GM12878 (cell line): ENCODE measurements around the gene SPRY4. TPM values are rescaled to one million over a fixed set of nuclear protein-coding genes. Genes with fewer than 3 reads are reported as not detected.

Source experiments
- ATAC-seq: fragments of 200-7000 bp; cut with Tn5 transposase; 3 replicates; pipeline ENCODE4 v1.9.1; 2020; ENCODE audit warnings: mild to moderate bottlenecking, moderate library complexity
- BruUV-seq: library from RNA; stranded (reverse); fragments of 400-500 nt; replicated peaks from 2 replicates; lab custom pipeline; 2021; lab: Mats Ljungman, UMichigan
- CTCF ChIA-PET: fragments of 300-600 bp; sonication (Branson Sonifier 250); formaldehyde crosslinking; extraction: SDS; loops from one replicate; lab custom pipeline; 2021; ENCODE audit warnings: inconsistent platforms; lab: Yijun Ruan, JAX
- POLR2A ChIA-PET: fragments of 350-600 bp; formaldehyde crosslinking; extraction: SDS; loops from one replicate; lab custom pipeline; 2021; ENCODE audit warnings: inconsistent platforms; lab: Charles Lee
- RAD21 ChIA-PET: fragments of 300-600 bp; sonication (Branson Sonifier 250); formaldehyde crosslinking; loops from one replicate; lab custom pipeline; 2023; ENCODE audit warnings: antibody characterized with exemption; ENCODE audit not compliant: unreplicated experiment; lab: Charles Lee
- SMC1A ChIA-PET: fragments of 300-600 bp; sonication (Branson Sonifier 250); formaldehyde crosslinking; loops from one replicate; lab custom pipeline; 2023; ENCODE audit not compliant: unreplicated experiment, uncharacterized antibody; lab: Charles Lee
- DNase-seq: peaks from one replicate; pipeline ENCODE4 v3.0.0-alpha.2; 2011; ENCODE audit warnings: low read depth, low spot score
- FAIRE-seq: peaks from 3 replicates; lab custom pipeline; 2011; peaks lifted over from hg19 to GRCh38; lab: Jason Lieb, UNC
- H2AFZ ChIP-seq: 2 replicates; pipeline ENCODE4 v1.6.0; 2011; ENCODE audit warnings: low read depth, low read length, control low read depth; ENCODE audit not compliant: control insufficient read depth
- H3K27ac ChIP-seq: 2 replicates; pipeline ENCODE4 v1.5.1; 2011; ENCODE audit warnings: control low read depth; ENCODE audit not compliant: control insufficient read depth, insufficient read depth
- H3K27me3 ChIP-seq, 2 experiments: replicated peaks in 1 of 2; 2 replicates each; pipeline versions ENCODE4 v1.6.0 to v1.6.1; 2011; ENCODE audit warnings: low read length in 1 of 2; ENCODE audit not compliant: control insufficient read depth in 2 of 2, insufficient read depth in 2 of 2
- H3K36me3 ChIP-seq, 2 experiments: 2 replicates each; pipeline ENCODE4 v1.5.1; 2011; ENCODE audit warnings: low read length in 1 of 2; ENCODE audit not compliant: control insufficient read depth in 2 of 2, insufficient read depth in 2 of 2
- H3K4me1 ChIP-seq: 2 replicates; pipeline ENCODE4 v1.6.1; 2011; ENCODE audit warnings: mild to moderate bottlenecking, low read length, moderate library complexity, mixed read lengths; ENCODE audit not compliant: control insufficient read depth, insufficient read depth
- H3K4me2 ChIP-seq: 2 replicates; pipeline ENCODE4 v1.6.0; 2011; ENCODE audit warnings: control low read depth; ENCODE audit not compliant: control insufficient read depth, insufficient read depth
- H3K4me3 ChIP-seq: fragments of 200-600 bp; sonication (generic); 2 replicates; pipeline ENCODE4 v1.5.1; 2016
- H3K79me2 ChIP-seq: 2 replicates; pipeline ENCODE4 v1.6.0; 2011; ENCODE audit warnings: low read length; ENCODE audit not compliant: control insufficient read depth, insufficient read depth
- H3K9ac ChIP-seq: 2 replicates; pipeline ENCODE4 v1.8.0; 2011; ENCODE audit warnings: low read length, control low read depth, mixed read lengths; ENCODE audit not compliant: control insufficient read depth, insufficient read depth
- H3K9me3 ChIP-seq: replicated peaks from 3 replicates; pipeline ENCODE4 v1.5.1; 2011; ENCODE audit warnings: mild to moderate bottlenecking, low read length; ENCODE audit not compliant: control insufficient read depth, insufficient read depth
- H4K20me1 ChIP-seq: 2 replicates; pipeline ENCODE4 v1.6.0; 2011; ENCODE audit not compliant: control insufficient read depth, insufficient read depth
- ATF3 ChIP-seq: IDR thresholded peaks from 2 replicates; pipeline ENCODE4 v1.6.1; 2011; ENCODE audit warnings: low read depth, mild to moderate bottlenecking, low read length, moderate library complexity, borderline replicate concordance; ENCODE audit errors: extremely low read depth
- EED ChIP-seq: sonication (generic); IDR thresholded peaks from 2 replicates; pipeline ENCODE4 v1.6.1; 2016; ENCODE audit warnings: antibody characterized with exemption, low read depth
- JUND ChIP-seq: IDR thresholded peaks from 2 replicates; pipeline ENCODE4 v1.6.1; 2012; ENCODE audit warnings: low read depth, mild to moderate bottlenecking, low read length, improper control_type of control experiment, moderate library complexity
- KAT2A ChIP-seq: conservative IDR thresholded peaks from 2 replicates; pipeline ENCODE4 v1.6.1; 2011; ENCODE audit warnings: low read depth, low read length; ENCODE audit not compliant: control insufficient read depth
- MAX ChIP-seq: IDR thresholded peaks from 2 replicates; pipeline ENCODE4 v1.6.1; 2012; ENCODE audit warnings: low read depth, low read length, improper control_type of control experiment
- NR2C1 ChIP-seq: fragments of 450-650 bp; IDR thresholded peaks from 2 replicates; pipeline ENCODE4 v1.6.1; 2017; ENCODE audit warnings: antibody characterized with exemption, mild to moderate bottlenecking, moderate library complexity
- POLR2A ChIP-seq: IDR thresholded peaks from 2 replicates; pipeline ENCODE4 v1.6.1; 2011; ENCODE audit warnings: low read depth, mild to moderate bottlenecking, low read length
- STAT3 ChIP-seq: IDR thresholded peaks from 2 replicates; pipeline ENCODE4 v1.6.1; 2011; ENCODE audit warnings: low read depth, low read length, improper control_type of control experiment
- ZBTB4 ChIP-seq: fragments of 450-650 bp; formaldehyde crosslinking; IDR thresholded peaks from 2 replicates; pipeline ENCODE4 v1.4.0; 2022; ENCODE audit warnings: mild to moderate bottlenecking, moderate library complexity
- WGBS: methylation state at CpG from one replicate; pipeline ENCODE4 v1.1.6; 2016; ENCODE audit warnings: low lambda C conversion rate; ENCODE audit not compliant: insufficient replicate concordance, insufficient coverage; ENCODE audit errors: missing lambda C conversion rate; 5-methylcytosine and 5-hydroxymethylcytosine counted together
- in situ Hi-C: fragments of 300-500 bp; cut with MboI; formaldehyde crosslinking; loops from 9 replicates; pipeline ENCODE4 v1.14.3; 2018; ENCODE audit warnings: mixed read lengths
- intact Hi-C: fragments of 100-400 bp; cut with micrococcal nuclease; formaldehyde crosslinking; loops from one replicate; pipeline ENCODE4 v1.14.2; 2022; ENCODE audit not compliant: unreplicated experiment
- polyA plus RNA-seq, 11 experiments: library from polyadenylated mRNA; depleted of rRNA in 4 of 11; unstranded in 6 of 11; stranded (reverse) in 5 of 11; fragments of >200 nt; fragmentation: Nextera tagmentation in 4 of 11; fragmentation: Illumina TruSeq in 1 of 11; extraction: Ambion mirVana in 4 of 11; extraction: Trizol in 1 of 11; gene quantifications; 1 replicate in 1 of 11; 2 replicates in 10 of 11; pipeline versions ENCODE4 v1.2.1 to v1.2.3, GENCODE V29; 2011 to 2016; ENCODE audit warnings: inconsistent platforms in 2 of 11, missing spikeins in 2 of 11, low read depth in 1 of 11
- total RNA-seq, 4 experiments: library from RNA; depleted of rRNA in 3 of 4; stranded (reverse); fragments of >200 nt in 3 of 4; fragmentation: Illumina TruSeq in 1 of 4; extraction: Trizol in 1 of 4; gene quantifications; 2 replicates each; pipeline versions ENCODE4 v1.2.1 to v1.2.3, GENCODE V29; 2013 to 2021
- TF ChIP-seq, protein P1 (sequence below): fragments of 450-650 bp; IDR thresholded peaks from 2 replicates; pipeline ENCODE4 v1.6.1; 2017; ENCODE audit warnings: low read depth, mild to moderate bottlenecking, moderate library complexity

Gene SPRY4
- total and polyA plus RNA-seq, 10 of the 15 experiments (the other 5 are each of a cell fraction or from before 2014, with no cell fraction given), result 0.04 to 1.4 (median 0.18) TPM; not detected in 1

- TF ChIP-seq, protein P1, sequence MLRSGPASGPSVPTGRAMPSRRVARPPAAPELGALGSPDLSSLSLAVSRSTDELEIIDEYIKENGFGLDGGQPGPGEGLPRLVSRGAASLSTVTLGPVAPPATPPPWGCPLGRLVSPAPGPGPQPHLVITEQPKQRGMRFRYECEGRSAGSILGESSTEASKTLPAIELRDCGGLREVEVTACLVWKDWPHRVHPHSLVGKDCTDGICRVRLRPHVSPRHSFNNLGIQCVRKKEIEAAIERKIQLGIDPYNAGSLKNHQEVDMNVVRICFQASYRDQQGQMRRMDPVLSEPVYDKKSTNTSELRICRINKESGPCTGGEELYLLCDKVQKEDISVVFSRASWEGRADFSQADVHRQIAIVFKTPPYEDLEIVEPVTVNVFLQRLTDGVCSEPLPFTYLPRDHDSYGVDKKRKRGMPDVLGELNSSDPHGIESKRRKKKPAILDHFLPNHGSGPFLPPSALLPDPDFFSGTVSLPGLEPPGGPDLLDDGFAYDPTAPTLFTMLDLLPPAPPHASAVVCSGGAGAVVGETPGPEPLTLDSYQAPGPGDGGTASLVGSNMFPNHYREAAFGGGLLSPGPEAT, result 0 out of 2 replicates have a peak, but pooled peaks have one; percentile 26
- TF ChIP-seq ZBTB4 (CRISPR knock-in tag), result no peak
- TF ChIP-seq POLR2A, result peak; percentile 70
- TF ChIP-seq ATF3, result no peak
- TF ChIP-seq, all 136 proteins: peak for 20
Measured at GRCh38 chr5:142324871-142325724, at the start of gene SPRY4 (continued).

DNA sequence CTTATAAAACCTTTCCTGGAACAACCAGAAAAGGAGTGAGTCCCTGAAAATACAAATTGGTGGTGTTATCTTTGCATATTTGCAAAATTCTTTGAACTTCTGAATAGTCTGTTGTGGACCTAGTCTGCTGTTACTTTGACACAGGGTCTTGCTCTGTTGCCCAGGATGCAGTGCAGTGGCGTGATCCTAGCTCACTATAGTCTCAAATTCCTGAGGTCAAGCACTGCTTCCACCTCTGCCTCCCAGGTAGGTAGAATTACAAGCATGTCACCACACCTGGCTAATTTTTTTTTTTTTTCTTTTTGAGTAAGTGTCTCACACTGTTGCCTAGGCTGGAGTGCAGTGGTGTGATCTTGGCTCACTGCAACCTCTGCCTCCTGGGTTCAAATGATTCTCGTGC is 43.7 kb upstream of the SPRY4 start:
- WGBS, result 0% methylated on average over 2 of the region's 2 CpGs
- SMC1A ChIA-PET, result interaction anchor here (1.0 to 1.4 kb wide), 3 partner anchors 9 to 10 kb away, joined by 3 to 4 read pairs (median 4); no protein-coding TSS in a partner anchor
- ATAC-seq (no peak), FAIRE-seq (no peak), DNase-seq (no peak)
- Histone ChIP-seq H3K79me2 (no peaks in the 10 kb centered on the region), H4K20me1 (no peaks in the 10 kb centered on the region), H2AFZ (no peak overlapping the region), H3K27me3 (no peaks in the 10 kb centered on the region), H3K4me2 (no peak overlapping the region), H3K4me1 (no peaks in the 10 kb centered on the region; the same call in 1 of the 2 replicates), H3K9ac (no peak overlapping the region), H3K9me3 (no peaks in the 10 kb centered on the region), H3K36me3 (no peaks in the 10 kb centered on the region), H3K27ac (no peak overlapping the region), H3K4me3 (no peak overlapping the region)
- RAD21 ChIA-PET, result no interaction called here
- TF ChIP-seq STAT3 (no peak), KAT2A (no peak), JUND (no peak), EED (no peak), MAX (no peak), NR2C1 (no peak)
- BruUV-seq, result no TSS peak
- CTCF ChIA-PET, result interaction anchor here (0.6 kb wide), 1 partner anchor 10 kb away, joined by 3 read pairs; no protein-coding TSS in a partner anchor
- intact Hi-C loops (no loop called here), in situ Hi-C loops (no loop called here)
- POLR2A ChIA-PET, result no interaction called here
